ENCODE data around the gene SEC61A2. TPM values are rescaled to one million over a fixed set of nuclear protein-coding genes. Genes with fewer than 3 reads are reported as not detected.
"Not testable (repeated sequence)": the region's sequence is repeated elsewhere in the genome, so short reads cannot be mapped to it uniquely, and the experiment has no call there.

The SEC61A2 gene
- total RNA-seq, 1 donor from 2014 or later, result 39.1 TPM

- H3K36me3 ChIP-seq, result no peaks in the 10 kb centered on the region
- Mint-ChIP-seq H3K4me3 (no peak overlapping the region), H3K4me1 (no peaks in the 10 kb centered on the region), H3K9me3 (no peaks in the 10 kb centered on the region), H3K27me3 (ENCODE audit: insufficient read depth, low read depth) (no peaks in the 10 kb centered on the region), H3K36me3 (peaks cover 37% of the 10 kb centered on the region), H3K27ac (no peak overlapping the region)
- no peak overlapping the region for H3K9ac ChIP-seq
- H3K79me2 ChIP-seq (ENCODE audit: low read depth), result no peaks in the 10 kb centered on the region
- no peak overlapping the region for H3K4me2 ChIP-seq
- H4K20me1 ChIP-seq (ENCODE audit: low read depth), result no peaks in the 10 kb centered on the region
- no peaks in the 10 kb centered on the region for H3K27me3 ChIP-seq
- H3K4me1 ChIP-seq, result no peaks in the 10 kb centered on the region
- no peak overlapping the region for H2AFZ ChIP-seq (replicated peaks)
- H3K9me3 ChIP-seq (ENCODE audit: low read depth), result no peaks in the 10 kb centered on the region
- DNase-seq (ENCODE audit: low spot score), result no peak
- no peak for TF ChIP-seq EZH2 (IDR thresholded peaks at IDR 0.05)
- TF ChIP-seq, protein P1, sequence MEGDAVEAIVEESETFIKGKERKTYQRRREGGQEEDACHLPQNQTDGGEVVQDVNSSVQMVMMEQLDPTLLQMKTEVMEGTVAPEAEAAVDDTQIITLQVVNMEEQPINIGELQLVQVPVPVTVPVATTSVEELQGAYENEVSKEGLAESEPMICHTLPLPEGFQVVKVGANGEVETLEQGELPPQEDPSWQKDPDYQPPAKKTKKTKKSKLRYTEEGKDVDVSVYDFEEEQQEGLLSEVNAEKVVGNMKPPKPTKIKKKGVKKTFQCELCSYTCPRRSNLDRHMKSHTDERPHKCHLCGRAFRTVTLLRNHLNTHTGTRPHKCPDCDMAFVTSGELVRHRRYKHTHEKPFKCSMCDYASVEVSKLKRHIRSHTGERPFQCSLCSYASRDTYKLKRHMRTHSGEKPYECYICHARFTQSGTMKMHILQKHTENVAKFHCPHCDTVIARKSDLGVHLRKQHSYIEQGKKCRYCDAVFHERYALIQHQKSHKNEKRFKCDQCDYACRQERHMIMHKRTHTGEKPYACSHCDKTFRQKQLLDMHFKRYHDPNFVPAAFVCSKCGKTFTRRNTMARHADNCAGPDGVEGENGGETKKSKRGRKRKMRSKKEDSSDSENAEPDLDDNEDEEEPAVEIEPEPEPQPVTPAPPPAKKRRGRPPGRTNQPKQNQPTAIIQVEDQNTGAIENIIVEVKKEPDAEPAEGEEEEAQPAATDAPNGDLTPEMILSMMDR (IDR thresholded peaks at IDR 0.05), result no peak
- TF ChIP-seq EZH2phosphoT487 (IDR thresholded peaks at IDR 0.05), result no peak
- H3K4me3 ChIP-seq, result no peak overlapping the region
- no peak overlapping the region for H3K27ac ChIP-seq
- no peaks in the 10 kb centered on the region for H3F3A ChIP-seq (ENCODE audit: low read depth)
These were observed 40.6 kb upstream of the SEC61A2 start for GRCh38 chr10:12088919-12089318.

DNA sequence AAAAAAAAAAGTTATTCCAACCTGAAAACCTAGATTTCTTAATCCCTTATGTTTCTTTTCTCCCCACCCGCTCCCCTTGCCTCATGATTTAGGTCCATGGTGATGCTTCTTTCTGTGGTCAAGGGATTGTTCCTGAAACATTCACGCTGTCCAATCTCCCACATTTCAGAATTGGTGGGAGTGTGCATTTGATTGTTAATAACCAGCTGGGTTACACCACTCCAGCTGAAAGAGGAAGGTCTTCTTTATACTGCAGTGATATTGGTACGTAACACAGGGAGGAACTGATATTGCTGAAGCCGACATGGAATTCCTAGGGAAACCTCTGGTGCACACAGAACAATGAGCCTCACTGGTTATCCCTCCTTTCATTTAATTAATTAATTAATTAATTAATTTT is 38.1 kb upstream of the SEC61A2 start:
- Histone ChIP-seq H2AFZ (replicated peaks) (no peak overlapping the region), H3K9me3 (ENCODE audit: low read depth) (no peaks in the 10 kb centered on the region), H3F3A (ENCODE audit: low read depth) (no peaks in the 10 kb centered on the region), H3K27me3 (no peaks in the 10 kb centered on the region), H3K4me3 (no peak overlapping the region), H4K20me1 (ENCODE audit: low read depth) (no peaks in the 10 kb centered on the region), H3K4me1 (no peaks in the 10 kb centered on the region), H3K27ac (no peak overlapping the region), H3K36me3 (no peaks in the 10 kb centered on the region), H3K79me2 (ENCODE audit: low read depth) (no peaks in the 10 kb centered on the region), H3K9ac (no peak overlapping the region), H3K4me2 (no peak overlapping the region)
- no peaks in the 10 kb centered on the region for H3K27me3 Mint-ChIP-seq (ENCODE audit: insufficient read depth, low read depth)
- TF ChIP-seq EZH2phosphoT487 (IDR thresholded peaks at IDR 0.05), result no peak
- TF ChIP-seq, protein P1 (IDR thresholded peaks at IDR 0.05), result no peak
- no peak for TF ChIP-seq EZH2 (IDR thresholded peaks at IDR 0.05)
- no peak overlapping the region for H3K27ac Mint-ChIP-seq
- no peak for DNase-seq (ENCODE audit: low spot score)
- H3K4me3 Mint-ChIP-seq, result no peak overlapping the region
- no peaks in the 10 kb centered on the region for H3K9me3 Mint-ChIP-seq
- no peaks in the 10 kb centered on the region for H3K4me1 Mint-ChIP-seq
- peaks cover 37% of the 10 kb centered on the region for H3K36me3 Mint-ChIP-seq

DNA sequence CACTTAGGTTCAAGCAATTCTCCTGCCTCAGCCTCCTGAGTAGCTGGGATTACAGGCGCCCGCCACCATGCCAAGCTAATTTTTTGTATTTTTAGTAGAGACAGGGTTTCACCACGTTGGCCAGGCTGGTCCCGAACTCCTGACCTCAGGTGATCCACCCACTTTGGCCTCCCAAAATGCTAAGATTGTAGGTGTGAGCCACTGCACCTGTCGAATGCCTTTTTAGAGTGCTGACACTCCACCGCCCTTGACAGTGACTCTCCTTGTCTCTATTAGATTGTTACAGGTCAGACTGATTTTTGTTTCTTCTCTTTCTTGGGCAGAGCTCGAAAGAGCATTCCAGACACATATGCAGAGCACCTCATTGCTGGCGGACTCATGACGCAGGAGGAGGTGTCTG is 32.1 kb upstream of the SEC61A2 start:
- H3K79me2 ChIP-seq (ENCODE audit: low read depth); H3K4me3 Mint-ChIP-seq; H3K36me3 ChIP-seq; H2AFZ ChIP-seq (replicated peaks); H3K27ac Mint-ChIP-seq; H3K4me1 ChIP-seq; DNase-seq (ENCODE audit: low spot score); H3K4me2 ChIP-seq; H3K27ac ChIP-seq; H3K9ac ChIP-seq; H3K27me3 Mint-ChIP-seq (ENCODE audit: insufficient read depth, low read depth); H3K4me1 Mint-ChIP-seq; H4K20me1 ChIP-seq (ENCODE audit: low read depth); H3F3A ChIP-seq (ENCODE audit: low read depth); H3K9me3 ChIP-seq (ENCODE audit: low read depth); H3K27me3 ChIP-seq; H3K4me3 ChIP-seq; H3K9me3 Mint-ChIP-seq: not testable (repeated sequence)
- peaks cover 33% of the 10 kb centered on the region for H3K36me3 Mint-ChIP-seq

GRCh38 chr10:12097791-12098190 is 31.7 kb upstream of the SEC61A2 start:
- Histone ChIP-seq H3K4me2 (no peak overlapping the region), H3K36me3 (peaks cover 8% of the 10 kb centered on the region), H4K20me1 (ENCODE audit: low read depth) (no peaks in the 10 kb centered on the region), H3K27me3 (no peaks in the 10 kb centered on the region), H3K9me3 (ENCODE audit: low read depth) (no peaks in the 10 kb centered on the region), H3K27ac (no peak overlapping the region), H3K79me2 (ENCODE audit: low read depth) (no peaks in the 10 kb centered on the region), H2AFZ (replicated peaks) (no peak overlapping the region), H3K4me3 (no peak overlapping the region), H3F3A (ENCODE audit: low read depth) (no peaks in the 10 kb centered on the region), H3K4me1 (no peaks in the 10 kb centered on the region), H3K9ac (no peak overlapping the region)
- H3K9me3 Mint-ChIP-seq, result no peaks in the 10 kb centered on the region
- TF ChIP-seq EZH2 (IDR thresholded peaks at IDR 0.05), result no peak
- TF ChIP-seq EZH2phosphoT487 (IDR thresholded peaks at IDR 0.05), result no peak
- TF ChIP-seq, protein P1 (IDR thresholded peaks at IDR 0.05), result no peak
- no peaks in the 10 kb centered on the region for H3K4me1 Mint-ChIP-seq
- no peak overlapping the region for H3K27ac Mint-ChIP-seq
- H3K4me3 Mint-ChIP-seq, result no peak overlapping the region
- no peak for DNase-seq (ENCODE audit: low spot score)
- no peaks in the 10 kb centered on the region for H3K27me3 Mint-ChIP-seq (ENCODE audit: insufficient read depth, low read depth)
- H3K36me3 Mint-ChIP-seq, result peaks cover 33% of the 10 kb centered on the region

All from neural progenitor cell (in vitro differentiated cells).